ENCODE measurements around the gene CPNE2. TPM values are rescaled to one million over a fixed set of nuclear protein-coding genes. Genes with fewer than 3 reads are reported as not detected.
"Not testable (repeated sequence)": the region's sequence is repeated elsewhere in the genome, so short reads cannot be mapped to it uniquely, and the experiment has no call there.

CPNE2 gene
- total and polyA plus RNA-seq, 2 of the 8 experiments (the other 6 are each of a cell fraction or from before 2014, with no cell fraction given), result 10.6 to 39.5 TPM

DNA sequence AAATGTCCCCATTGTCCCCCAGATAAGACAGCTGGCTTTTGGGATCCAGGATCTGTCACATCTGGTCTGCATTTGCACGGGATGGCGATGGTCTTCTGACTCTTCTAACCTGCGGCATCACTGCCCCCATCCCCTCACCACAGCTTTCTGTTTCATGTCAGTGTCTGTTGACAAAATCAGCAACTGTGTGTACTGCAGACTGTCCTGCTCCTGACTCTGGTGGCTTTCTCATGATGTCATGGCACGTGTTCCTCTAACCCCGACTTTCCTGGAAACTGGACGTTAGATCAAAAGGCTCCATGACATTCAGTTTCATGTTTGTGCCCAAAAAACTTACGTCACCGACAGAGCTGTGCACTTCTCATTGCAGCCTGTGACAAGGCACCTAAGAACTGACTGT lies 30.1 kb upstream of the CPNE2 start (continued):
- TF ChIP-seq SIX5 (IDR thresholded peaks at IDR 0.05; ENCODE audit: low read depth, low read length) (no peak), TCF12 (IDR thresholded peaks at IDR 0.05; ENCODE audit: low read depth, low read length) (no peak), SUZ12 (IDR thresholded peaks at IDR 0.05; ENCODE audit: low read length) (no peak)

DNA sequence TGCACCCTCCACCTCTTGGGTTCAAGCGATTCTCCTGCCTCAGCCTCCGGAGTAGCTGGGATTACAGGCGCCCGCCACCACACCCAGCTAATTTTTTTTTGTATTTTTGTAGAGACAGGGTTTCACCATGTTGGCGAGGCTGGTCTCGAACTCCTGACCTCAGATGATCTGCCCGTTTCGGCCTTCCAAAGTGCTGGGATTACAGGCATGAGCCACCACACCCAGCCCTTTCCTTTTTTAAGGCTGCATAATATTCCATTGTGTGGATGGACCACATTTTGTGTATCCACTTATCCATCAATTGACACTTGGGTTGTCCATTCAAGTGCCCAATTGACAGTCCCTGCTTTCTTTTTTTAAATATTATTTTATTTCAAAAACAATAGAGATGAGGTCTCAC lies 29.2 kb upstream of the CPNE2 start:
- H3K36me3 ChIP-seq (ENCODE audit: control insufficient read depth in 2 of 4, insufficient read depth in 4 of 4, low read length in 3 of 4); H4K5ac ChIP-seq (ENCODE audit: insufficient read length, low read depth, low read length); H2BK20ac ChIP-seq (ENCODE audit: low read length); H3K79me2 ChIP-seq (ENCODE audit: control insufficient read depth in 1 of 2, insufficient read depth in 2 of 2, low read length in 2 of 2); H3K4me3 ChIP-seq (ENCODE audit: extremely low read depth in 1 of 4, insufficient read depth in 2 of 4, low read depth in 3 of 4, low read length in 4 of 4); H2BK120ac ChIP-seq (replicated peaks; ENCODE audit: low read depth, low read length); H3K18ac ChIP-seq (ENCODE audit: extremely low read depth, low read length); H3K27ac ChIP-seq (ENCODE audit: low read depth, low read length); H2AK5ac ChIP-seq (ENCODE audit: low read depth, low read length); H3K14ac ChIP-seq (ENCODE audit: insufficient read length); H3K27me3 ChIP-seq (replicated peaks in 1 of 4; ENCODE audit: control insufficient read depth in 3 of 4, extremely low read depth in 1 of 4, insufficient read depth in 3 of 4, low read length in 3 of 4); H2BK12ac ChIP-seq (ENCODE audit: low read depth, low read length); H3K4me1 ChIP-seq (replicated peaks in 1 of 4; ENCODE audit: control insufficient read depth in 3 of 4, insufficient read depth in 4 of 4, low read length in 3 of 4); H3K9me3 ChIP-seq (ENCODE audit: insufficient read depth in 2 of 2, low read depth in 1 of 2, low read length in 1 of 2); H4K91ac ChIP-seq (replicated peaks; ENCODE audit: insufficient read length, low read length); H4K8ac ChIP-seq (ENCODE audit: extremely low read depth, insufficient read depth, low read length); H3K4me2 ChIP-seq (ENCODE audit: insufficient read depth in 1 of 2, low read depth in 2 of 2, low read length in 2 of 2); POLR2A ChIA-PET (ENCODE audit: partially characterized antibody); H3K4ac ChIP-seq (replicated peaks; ENCODE audit: insufficient read length, low read depth, low read length); H2BK15ac ChIP-seq (ENCODE audit: low read length); DNase-seq (ENCODE audit: low read depth in 1 of 2, low spot score in 2 of 2); H3K23ac ChIP-seq (ENCODE audit: insufficient read length); H3K9ac ChIP-seq (replicated peaks in 1 of 4; ENCODE audit: extremely low read depth in 1 of 4, low read depth in 3 of 4, low read length in 3 of 4); H3K56ac ChIP-seq (replicated peaks; ENCODE audit: insufficient read length, low read depth, low read length); H3K23me2 ChIP-seq (ENCODE audit: low read depth, low read length); H2AFZ ChIP-seq (ENCODE audit: low read length); H4K20me1 ChIP-seq (replicated peaks in 1 of 2; ENCODE audit: control insufficient read depth in 1 of 2, insufficient read depth in 2 of 2, low read length in 2 of 2); H3K79me1 ChIP-seq (ENCODE audit: low read depth, low read length); FAIRE-seq; H2BK5ac ChIP-seq (ENCODE audit: low read depth, low read length): not testable (repeated sequence)
- WGBS, 2 experiments (ENCODE audit: extremely low coverage in 1 of 2, insufficient coverage in 1 of 2, insufficient read length in 1 of 2, insufficient replicate concordance in 2 of 2, low coverage in 1 of 2, low lambda C conversion rate in 2 of 2, missing lambda C conversion rate in 1 of 2), result 86% methylated on average over 8 of the region's 8 CpGs; no CpG with 5 or more reads in 1 of the 2 experiments
- CTCF ChIA-PET (ENCODE audit: partially characterized antibody), result interaction anchor here (1.7 kb wide), 1 partner anchor 20 kb away, joined by 4 read pairs; no protein-coding TSS in a partner anchor
